ENCODE results near the gene AVPR1B.

Gene AVPR1B, protein sequence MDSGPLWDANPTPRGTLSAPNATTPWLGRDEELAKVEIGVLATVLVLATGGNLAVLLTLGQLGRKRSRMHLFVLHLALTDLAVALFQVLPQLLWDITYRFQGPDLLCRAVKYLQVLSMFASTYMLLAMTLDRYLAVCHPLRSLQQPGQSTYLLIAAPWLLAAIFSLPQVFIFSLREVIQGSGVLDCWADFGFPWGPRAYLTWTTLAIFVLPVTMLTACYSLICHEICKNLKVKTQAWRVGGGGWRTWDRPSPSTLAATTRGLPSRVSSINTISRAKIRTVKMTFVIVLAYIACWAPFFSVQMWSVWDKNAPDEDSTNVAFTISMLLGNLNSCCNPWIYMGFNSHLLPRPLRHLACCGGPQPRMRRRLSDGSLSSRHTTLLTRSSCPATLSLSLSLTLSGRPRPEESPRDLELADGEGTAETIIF

DNA sequence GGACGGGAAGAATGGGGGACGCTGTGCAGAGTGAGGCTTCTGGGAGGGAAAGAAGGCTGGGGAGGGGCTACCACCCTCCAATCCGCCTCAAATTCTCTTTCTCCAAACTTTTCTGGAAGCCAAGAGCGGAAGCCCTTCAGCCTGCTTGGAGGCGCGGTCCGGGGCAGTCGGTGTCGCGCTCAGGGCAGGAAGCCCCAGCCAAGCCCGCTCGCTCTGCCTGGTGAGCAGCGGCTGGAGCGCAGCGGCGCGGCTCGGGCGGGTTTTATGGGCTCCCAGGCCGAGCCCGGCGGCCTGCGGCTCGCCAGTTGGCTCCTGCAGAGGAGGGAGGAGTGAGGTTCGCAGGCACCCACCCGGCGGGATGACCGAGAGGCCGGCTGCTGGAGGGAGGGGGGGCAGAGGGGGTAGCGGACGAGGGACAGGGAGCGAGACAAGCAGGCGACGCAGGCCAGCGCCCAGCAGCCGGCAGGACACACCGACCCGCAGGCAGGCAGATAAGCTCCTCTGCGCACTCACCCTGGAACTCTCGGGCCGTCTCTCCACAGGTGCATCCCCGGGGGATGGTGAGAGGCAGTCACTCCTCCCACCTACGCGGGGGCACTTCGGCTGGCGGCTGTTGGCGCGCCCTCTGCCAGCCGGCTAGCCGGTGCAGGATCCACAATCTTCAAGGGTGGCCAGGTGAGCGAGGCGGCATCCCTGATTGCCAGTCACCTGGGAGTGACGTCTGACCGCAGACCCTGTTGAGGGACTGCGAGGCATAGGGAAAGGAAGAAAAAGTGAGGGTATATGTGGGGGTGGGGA, at the start of gene AVPR1B:
TSS of gene AVPR1B (minus strand) at position 238 of the 798 bp plus-strand sequence. CDS start 498 bp downstream, outside the sequence.
- ATAC-seq: peak in 1 of 2 donors; percentile 30

DNA sequence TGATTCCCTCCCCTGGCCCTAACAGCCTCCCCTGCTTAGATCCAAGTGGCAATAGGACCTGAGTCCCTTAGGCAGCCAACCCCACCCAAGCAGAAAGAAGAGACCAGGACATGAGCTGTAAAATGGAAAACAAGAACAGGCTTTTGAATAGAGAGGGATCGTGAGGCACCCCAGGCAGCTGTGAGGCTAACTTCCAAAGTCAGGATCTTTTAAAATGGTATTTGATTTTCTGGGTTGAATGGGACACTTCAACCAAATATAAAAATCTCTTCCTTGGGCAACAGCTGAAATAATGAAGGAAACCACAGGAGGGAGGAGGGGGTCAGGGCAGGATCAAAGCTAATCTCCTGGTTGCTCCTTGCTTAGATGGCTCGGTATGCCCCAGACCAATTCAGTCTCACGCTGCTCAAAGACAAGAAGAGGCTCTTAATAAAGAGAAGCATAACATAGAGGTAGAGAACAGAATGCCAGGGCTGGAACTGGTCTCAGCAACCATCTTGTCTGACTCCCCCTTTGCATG, 28.6 kb upstream of the AVPR1B start:
- ATAC-seq: no peak

DNA sequence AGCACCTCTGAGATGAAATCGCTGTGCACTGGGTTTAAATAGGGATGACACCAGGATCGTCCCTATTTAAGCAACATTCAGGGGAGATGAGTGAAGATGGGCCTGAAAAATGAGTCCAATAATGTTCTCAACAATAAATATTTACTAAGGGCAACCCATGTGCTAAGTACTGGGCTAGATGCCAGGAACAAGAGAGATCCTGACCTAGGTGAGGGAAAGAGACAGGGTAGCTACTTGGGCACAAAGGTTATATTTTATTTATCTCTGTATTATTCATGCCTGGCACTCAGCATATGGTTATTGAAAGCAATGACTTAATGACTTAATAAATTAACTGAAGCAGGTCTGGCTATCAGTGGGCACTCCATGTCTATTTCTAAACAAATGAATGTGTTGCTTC, 27.4 kb upstream of the AVPR1B start:
- ATAC-seq: no peak

DNA sequence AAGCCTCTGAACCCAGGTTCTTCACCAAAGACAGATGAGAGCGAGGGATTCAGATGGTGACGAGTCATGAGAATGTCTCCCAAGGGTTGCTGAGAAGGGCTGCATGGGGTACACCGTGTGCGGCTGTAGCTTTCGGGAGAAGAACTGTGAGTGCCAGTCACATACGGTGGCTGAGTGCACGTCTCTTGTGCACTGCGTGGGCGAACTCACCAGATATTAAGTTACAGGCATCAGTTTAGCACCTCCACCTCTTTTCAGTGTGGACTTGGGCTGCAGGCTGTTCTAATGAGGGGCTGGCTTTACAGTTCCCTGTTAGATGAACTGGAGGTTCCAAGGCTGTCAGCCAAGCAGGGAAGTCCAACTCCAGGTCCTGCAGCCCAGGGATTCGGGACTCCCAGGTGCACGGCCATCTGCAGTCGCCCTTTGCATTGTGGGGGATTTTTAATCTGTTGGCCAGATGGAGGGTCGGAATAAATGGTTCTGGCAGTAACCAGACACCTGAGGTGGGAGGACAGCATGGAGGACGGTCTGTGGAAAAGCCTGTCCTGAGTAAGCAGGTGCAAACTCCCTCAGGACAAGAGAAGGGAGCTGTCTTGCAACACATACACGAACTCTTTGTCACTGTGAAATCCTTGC, 26.5 kb upstream of the AVPR1B start:
- ATAC-seq: no peak

DNA sequence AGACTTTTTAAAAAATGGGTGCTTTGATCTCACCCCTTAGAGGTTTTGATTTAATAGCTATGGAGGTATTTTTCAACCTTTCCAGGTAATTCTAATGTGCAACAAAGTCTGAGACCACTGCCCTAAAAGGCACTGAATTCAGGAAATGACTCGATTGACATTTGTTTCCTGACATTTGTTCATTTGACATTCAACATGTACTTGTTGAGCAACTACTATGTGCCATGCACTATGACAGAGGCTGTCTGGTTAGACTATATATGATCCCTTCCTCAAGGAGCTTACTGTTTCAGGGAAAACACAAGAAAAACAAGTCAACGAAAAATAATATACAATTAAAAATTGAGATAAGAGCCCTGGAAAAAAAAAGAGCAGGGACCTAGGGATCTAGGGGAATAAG, 25.6 kb upstream of the AVPR1B start:
- no peak for ATAC-seq

DNA sequence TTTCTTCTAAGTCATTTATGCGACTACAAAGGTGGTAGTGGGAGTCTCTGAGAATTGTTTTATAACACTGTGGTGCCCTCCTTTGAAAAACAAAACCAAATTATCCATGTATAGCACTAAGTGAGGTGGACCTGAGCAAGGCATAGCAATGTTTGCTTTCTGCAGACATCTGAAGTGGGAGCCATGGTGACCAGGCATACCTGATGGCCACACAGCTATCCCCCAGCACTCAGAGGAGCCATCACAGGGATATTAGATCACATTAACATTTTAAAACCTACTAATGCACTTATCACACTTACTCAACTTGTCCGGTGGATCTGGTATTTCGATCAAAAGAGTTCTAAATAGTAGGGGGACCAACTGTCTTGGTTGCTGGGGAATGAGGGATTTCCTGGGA, 24.8 kb upstream of the AVPR1B start:
- ATAC-seq: no peak

DNA sequence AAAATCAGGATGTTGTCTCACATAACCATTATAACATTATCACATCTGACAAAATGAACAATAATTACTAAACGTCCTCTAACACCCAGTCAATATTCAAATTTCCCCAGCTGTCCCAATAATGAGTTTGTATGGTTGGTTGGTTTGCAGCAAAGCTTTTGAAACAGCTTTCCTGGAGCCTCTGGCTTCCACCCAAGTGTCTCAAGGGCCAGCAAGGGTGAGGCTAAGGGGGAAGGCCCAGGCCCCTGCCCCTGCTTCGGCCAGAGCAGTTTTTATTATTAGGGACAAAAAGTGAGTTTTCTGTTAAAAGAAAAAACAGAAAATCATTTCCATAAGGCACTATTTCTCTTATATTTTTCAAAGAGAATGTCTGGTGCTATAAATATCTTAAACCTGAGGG, 19.1 kb upstream of the AVPR1B start:
- ATAC-seq: no peak

DNA sequence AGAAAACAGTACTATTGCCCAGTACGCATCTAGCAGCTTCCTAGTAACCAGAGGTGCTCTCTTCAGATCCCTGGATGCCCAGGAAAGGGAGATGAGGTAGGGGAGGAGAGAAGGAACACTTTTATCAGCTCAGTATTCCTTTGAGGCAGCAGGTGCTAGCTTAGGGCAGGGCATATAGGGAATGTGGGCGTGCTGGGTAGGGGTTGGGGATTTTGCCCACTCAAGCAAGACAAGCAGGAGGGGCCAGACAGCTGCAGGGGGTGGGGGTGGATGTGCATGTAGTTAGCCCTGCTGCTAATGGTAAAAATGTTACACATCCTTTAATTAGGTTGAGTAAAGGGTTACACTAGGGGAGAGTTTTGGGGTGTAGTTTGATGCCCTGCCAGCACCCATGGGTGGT, 18.1 kb upstream of the AVPR1B start:
- ATAC-seq: no peak

DNA sequence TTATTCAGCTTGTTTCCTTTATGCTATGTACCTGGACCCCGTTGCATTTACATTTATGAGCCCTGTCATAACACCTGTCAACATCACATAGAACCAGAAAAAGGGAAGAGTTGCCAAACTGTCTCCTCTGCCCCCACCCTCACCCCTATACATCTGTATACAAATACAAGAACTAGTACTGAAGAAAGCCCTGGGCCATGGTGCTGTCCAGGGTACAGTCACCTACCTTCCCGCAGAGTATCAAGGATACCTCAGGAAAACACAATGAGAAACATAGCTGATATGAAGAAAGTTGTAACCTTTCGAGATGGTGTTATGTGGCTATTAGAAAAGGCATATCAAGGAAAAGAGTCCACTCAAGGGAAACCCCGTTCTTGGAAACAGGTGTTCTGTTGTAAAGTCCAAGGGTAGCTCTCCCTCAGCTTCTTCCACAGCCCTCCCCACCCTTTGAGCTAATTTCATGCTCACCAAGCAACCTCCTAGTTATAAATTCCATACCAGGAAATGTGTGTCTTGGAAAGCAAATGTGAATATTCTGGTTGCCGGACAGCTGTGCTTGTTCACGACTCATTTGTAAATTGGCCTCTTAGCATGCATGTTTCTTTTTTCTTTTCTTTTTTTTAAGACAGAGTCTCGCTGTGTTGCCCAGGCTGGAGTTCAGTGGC, 16.7 kb upstream of the AVPR1B start:
- ATAC-seq: no peak

DNA sequence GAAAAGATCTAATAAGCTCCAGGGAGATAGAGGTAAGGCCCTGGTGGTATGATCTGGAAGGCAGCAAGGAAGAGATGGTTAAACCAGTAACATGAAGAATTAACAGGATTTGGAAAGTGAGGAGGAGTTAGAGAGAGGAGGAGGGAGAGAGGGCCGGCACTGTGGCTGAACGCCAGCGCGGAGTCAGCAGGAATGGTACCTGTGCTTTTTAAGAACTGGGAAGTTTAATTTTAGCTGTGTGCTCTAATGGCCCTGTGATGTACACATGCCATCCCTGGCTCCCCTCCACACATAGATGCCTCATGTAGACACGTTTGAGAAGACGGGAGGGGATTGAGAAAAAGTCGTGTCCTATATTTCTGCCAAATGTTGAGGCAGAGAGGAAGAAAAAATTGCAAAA, 13.8 kb upstream of the AVPR1B start:
- no peak for ATAC-seq

DNA sequence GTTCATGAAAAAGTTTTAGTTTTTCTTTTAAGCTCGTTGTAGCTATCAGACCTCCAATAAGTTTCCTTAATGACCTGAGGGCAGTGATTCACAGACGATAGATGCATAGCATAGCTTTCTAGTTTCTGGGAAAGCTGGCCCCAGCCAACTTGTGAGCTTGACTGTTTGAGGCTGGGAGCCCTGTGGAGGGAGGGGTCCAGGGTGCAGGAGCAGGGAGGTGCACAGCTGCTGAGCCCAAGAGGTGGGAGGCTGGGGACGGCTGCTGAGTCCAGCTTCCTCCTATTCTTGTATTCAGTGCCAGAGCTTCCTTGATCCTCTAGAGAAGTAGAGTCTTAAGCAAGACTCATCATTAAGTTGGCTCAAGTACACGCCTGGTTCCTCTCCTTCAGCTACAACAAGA, 11.0 kb upstream of the AVPR1B start:
- no peak for ATAC-seq

DNA sequence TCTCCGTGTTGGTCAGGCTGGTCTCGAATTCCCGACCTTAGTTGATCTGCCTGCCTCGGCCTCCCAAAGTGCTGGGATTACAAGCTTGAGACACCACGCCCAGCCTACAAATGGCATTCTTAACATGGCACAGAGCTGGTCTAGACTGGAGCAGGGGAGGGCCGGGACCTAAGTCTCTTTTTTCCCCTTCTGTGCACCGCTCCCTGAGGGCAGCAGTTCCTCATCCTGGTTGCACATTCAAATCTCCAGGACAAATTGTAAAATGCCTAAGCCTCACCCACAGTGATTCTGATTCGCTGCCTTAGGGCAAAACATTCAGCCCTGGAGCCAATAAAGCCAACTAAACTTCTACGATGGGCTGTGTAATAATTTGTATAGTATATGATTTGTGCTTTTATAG, 10.1 kb upstream of the AVPR1B start:
- no peak for ATAC-seq

DNA sequence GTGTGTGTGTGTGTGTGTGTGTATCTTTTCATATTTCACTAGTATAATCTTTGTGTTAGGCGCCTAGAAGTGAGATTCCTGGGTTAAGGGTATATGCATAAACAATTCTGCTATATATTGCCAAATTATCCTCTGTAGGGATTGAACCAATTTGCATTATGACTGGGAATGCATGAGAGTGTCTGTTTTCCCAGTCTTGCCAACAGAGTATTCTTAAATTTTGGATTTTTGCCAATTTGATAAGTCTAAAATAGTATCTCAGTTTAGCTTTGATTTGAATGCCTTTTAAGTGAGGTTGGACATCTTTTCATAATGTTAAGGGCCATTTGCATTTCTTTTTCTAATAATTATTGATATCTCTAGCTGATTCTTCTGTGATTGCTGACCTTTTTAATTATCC, 8.2 kb upstream of the AVPR1B start:
- no peak for ATAC-seq

DNA sequence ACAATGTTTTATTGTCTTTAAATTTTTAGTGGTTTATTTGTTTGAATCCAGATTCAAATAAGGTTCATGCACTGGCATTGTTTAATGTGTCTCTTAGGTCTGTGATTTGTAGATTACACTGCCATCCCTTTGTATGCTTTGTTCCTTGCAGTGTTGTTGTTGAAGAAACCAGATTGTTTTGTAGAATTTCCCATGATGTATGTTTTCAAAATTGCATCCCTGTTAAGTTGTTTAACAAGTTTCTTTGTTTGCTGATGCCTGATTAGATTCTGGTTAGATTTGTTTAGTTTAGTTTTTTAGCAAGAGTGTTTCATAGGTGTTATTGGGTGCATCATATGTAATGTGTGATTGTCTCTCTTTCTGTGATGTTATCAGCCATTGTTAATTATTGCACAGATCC, 5.5 kb upstream of the AVPR1B start:
- no peak for ATAC-seq

DNA sequence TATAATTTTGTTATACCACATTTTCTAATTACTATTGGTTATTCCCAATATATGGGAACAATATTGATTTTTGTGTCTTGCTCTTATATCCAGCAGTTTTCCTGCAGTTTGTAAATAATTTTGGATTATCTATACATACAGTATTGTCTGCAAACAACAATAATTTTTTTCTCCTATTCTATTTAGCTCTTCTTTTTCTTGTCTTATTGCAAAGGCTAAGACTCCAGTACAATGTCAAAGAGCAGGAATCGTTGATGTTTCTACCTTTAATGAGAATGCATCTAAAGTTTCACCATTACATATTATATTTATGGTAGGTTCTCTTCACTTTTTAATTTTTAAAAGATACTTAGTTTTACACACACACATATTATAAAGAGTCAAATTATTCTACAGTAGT, 4.1 kb upstream of the AVPR1B start:
- ATAC-seq: no peak

DNA sequence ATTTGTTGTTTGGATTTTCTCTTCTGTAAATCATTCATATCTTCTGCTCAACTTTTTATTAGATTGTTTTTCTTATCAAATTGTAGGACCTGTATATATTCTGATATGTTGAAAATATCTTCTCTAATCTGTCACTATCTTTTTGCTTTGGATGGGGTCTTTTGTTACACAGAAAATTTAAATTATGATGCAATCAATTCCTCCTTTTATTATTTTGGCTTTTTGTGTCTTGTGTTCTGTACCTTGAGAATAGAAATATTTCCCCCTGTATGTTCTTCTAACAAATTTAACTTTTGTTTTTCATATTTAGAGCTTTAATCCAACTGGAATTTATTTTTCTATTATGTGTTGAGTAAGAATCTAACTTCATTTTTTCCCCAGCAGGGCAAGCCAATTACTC, 3.2 kb upstream of the AVPR1B start:
- no peak for ATAC-seq

DNA sequence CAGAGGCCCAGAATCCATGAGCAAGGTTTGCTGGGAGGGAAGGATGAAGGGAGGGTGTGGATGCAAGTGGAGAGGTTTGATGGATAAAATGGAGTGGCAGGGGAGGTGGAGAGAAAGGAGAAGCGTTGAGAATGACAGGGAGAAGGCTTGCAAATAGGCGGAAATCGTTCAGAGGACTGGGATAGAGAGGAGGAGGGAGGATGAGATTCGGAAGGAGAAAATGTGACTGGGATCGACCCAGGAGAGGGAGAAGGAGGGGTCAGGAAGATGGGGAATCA, 376 bp downstream of the AVPR1B start:
- ATAC-seq: no peak

DNA sequence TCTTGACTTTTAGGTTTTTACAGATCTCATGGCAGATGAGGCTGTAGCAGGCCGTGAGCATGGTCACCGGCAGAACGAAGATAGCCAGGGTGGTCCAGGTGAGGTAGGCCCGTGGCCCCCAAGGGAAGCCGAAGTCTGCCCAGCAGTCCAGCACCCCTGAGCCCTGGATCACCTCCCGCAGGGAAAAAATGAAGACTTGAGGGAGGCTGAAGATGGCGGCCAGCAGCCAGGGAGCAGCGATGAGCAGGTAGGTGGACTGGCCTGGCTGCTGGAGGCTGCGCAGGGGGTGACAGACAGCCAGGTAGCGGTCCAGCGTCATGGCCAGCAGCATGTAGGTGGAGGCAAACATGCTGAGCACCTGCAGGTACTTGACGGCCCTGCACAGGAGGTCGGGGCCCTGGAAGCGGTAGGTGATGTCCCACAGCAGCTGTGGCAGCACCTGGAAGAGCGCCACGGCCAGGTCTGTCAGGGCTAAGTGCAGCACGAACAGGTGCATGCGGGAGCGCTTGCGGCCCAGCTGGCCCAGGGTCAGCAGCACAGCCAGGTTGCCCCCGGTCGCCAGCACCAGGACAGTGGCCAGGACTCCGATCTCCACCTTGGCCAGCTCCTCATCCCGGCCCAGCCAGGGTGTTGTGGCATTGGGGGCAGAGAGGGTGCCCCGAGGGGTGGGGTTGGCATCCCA, 856 bp downstream of the AVPR1B start:
- no peak for ATAC-seq

DNA sequence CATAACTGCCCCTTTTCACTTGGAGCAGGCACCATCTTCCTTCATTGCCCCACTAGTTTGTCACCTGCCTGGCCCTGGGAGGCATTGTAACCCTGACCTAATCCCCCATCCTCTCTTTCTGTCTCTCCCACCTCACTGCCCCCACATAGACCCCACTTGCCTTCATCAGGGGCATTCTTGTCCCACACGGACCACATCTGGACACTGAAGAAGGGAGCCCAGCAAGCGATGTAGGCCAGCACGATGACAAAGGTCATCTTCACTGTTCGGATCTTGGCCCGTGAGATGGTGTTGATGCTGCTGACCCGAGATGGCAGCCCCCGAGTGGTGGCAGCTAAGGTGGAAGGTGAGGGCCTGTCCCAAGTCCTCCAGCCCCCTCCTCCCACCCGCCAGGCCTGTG, 1.4 kb downstream of the AVPR1B start:
- ATAC-seq: no peak

DNA sequence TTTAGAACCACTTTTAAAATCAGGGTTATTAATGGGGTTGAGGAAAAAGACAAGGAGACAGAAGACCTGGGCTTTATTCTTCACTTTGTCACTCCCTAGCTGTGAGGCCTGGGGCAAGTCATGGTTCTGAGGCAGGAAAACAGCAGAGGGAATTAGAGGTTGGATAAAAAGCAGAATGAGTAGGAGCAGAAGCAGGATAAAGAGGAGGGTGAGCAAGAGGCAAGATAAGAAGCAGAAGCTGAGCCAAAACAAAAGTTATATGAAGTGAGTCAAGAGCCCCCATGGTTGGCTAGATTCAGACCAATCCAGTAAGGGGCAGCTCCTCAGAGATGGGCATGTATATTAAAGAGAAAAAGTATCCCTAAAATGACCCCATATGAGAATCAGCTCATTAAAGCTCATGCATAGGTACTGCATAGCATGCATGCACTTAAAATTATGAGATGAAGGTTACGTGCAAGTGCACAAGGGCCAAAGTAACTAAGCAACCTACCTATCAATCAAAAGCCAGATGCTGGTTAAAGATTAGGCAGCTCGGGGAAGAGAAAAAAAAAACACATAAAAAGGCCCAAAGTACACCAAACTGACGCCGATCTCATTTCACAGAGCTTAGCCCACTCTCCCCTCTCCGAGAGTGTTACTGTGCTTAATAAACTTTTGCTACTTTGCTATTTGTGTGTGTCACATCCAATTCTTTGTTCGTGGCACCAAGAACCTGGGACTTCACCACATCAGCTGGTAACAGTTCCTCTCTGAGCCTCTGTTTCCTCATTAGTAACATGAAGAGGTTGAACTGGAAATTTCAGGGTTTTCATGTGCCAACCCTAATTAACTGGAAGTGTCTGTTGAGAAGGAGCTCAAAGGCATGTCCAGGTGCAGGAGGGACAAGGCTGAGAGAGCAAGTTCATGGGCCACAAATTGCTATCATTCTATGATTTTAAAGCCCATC, 2.2 kb downstream of the AVPR1B start:
- ATAC-seq: no peak

DNA sequence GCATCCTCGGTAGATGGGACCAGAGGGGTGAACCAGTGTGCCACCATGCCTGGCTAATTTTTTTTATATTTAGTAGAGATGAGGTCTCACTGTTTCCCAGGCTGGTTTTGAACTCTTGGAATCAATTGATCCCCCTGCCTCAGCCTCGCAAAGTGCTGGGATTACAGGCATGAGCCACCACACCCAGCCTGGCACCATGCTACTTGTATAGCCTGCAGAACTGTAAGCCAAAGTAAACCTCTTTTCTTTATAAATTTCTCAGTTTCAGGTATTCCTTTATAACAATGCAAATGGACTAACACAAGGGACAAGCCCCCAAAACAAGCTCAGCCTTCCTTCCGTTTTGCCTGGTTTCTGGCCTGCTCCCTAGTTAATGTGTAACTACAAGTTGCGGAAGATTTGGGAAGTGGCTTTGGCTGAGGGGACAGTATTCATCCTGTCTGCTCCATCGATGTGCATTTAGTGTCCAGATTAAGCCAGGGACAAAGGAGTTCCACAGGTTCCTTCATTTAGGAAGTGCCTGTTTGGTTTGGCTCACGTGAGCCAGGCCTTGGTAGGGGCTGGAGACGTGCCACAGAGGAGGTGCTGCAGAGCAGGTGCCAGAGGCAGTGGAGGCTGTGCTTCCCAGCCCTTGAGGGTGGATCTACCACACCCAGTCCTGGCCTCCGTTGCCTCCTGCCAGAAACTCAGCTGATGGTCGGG, 4.4 kb downstream of the AVPR1B start:
- no peak for ATAC-seq

All from activated CD4-positive, CD25-positive, alpha-beta regulatory T cell treated with anti-CD3 and anti-CD28 coated beads, Interleukin-2, amount 50 U/mL, for 24 hours (primary cell).